ENCODE results near the gene DHPS.
"Not testable (repeated sequence)": the region's sequence is repeated elsewhere in the genome, so short reads cannot be mapped to it uniquely, and the experiment has no call there.

DHPS gene

GRCh38 chr19:12689581-12690216 lies 8.0 kb upstream of the DHPS start:
- DNase-seq (ENCODE audit: low spot score) = no peak

GRCh38 chr19:12689012-12689411 lies 7.3 kb upstream of the DHPS start:
- no peak for DNase-seq (ENCODE audit: low spot score)
- in situ Hi-C loops (cut with MboI; ENCODE audit: low sequenced_read_pairs, unreplicated experiment) = no loop called here
- TF ChIP-seq CTCF (IDR thresholded peaks at IDR 0.05; ENCODE audit: borderline replicate concordance, control extremely low read depth, extremely low read depth, insufficient read depth, missing control alignments) = no peak

More at GRCh38 chr19:12689581-12690216, 8.0 kb upstream of the DHPS start:
- in situ Hi-C loops (cut with MboI; ENCODE audit: low sequenced_read_pairs, unreplicated experiment) = no loop called here
- no peak for TF ChIP-seq CTCF (IDR thresholded peaks at IDR 0.05; ENCODE audit: borderline replicate concordance, control extremely low read depth, extremely low read depth, insufficient read depth, missing control alignments)

GRCh38 chr19:12687496-12688196 lies 6.0 kb upstream of the DHPS start, which contains the start of gene GNG14:
Gene GNG14, plus strand, starts transcription at chr19:12687998. Its CDS starts 51 bp downstream, at chr19:12688049.
- in situ Hi-C loops (cut with MboI; ENCODE audit: low sequenced_read_pairs, unreplicated experiment) = no loop called here
- TF ChIP-seq CTCF (IDR thresholded peaks at IDR 0.05; ENCODE audit: borderline replicate concordance, control extremely low read depth, extremely low read depth, insufficient read depth, missing control alignments) = no peak
- no peak for DNase-seq (ENCODE audit: low spot score)

GRCh38 chr19:12685831-12686230 lies 4.2 kb upstream of the DHPS start:
- TF ChIP-seq CTCF (IDR thresholded peaks at IDR 0.05; ENCODE audit: borderline replicate concordance, control extremely low read depth, extremely low read depth, insufficient read depth, missing control alignments) = no peak
- DNase-seq (ENCODE audit: low spot score) = no peak
- in situ Hi-C loops (cut with MboI; ENCODE audit: low sequenced_read_pairs, unreplicated experiment) = no loop called here

- no peak for TF ChIP-seq CTCF (IDR thresholded peaks at IDR 0.05; ENCODE audit: borderline replicate concordance, control extremely low read depth, extremely low read depth, insufficient read depth, missing control alignments)
These were observed 1.6 kb downstream of the DHPS start for GRCh38 chr19:12680034-12680433.

GRCh38 chr19:12678039-12678438 lies 3.6 kb downstream of the DHPS start:
- DNase-seq (ENCODE audit: low spot score) = not testable (repeated sequence)
- in situ Hi-C loops (cut with MboI; ENCODE audit: low sequenced_read_pairs, unreplicated experiment) = loop anchor here (10.0 kb wide), 1 partner anchor 103 kb away; no protein-coding TSS in a partner anchor

More at GRCh38 chr19:12680034-12680433, 1.6 kb downstream of the DHPS start:
- in situ Hi-C loops (cut with MboI; ENCODE audit: low sequenced_read_pairs, unreplicated experiment) = no loop called here
- DNase-seq (ENCODE audit: low spot score) = no peak

- no peak for TF ChIP-seq CTCF (IDR thresholded peaks at IDR 0.05; ENCODE audit: borderline replicate concordance, control extremely low read depth, extremely low read depth, insufficient read depth, missing control alignments)
- in situ Hi-C loops (cut with MboI; ENCODE audit: low sequenced_read_pairs, unreplicated experiment) = loop anchor here (10.0 kb wide), 1 partner anchor 102 kb away; no protein-coding TSS in a partner anchor
- DNase-seq (ENCODE audit: low spot score) = no peak
These were observed 4.8 kb downstream of the DHPS start for GRCh38 chr19:12676928-12677327.

Data from GM13976 (cell line).